H7 (cell line): Measurements from ENCODE around the gene BOLA3. TPM values are rescaled to one million over a fixed set of nuclear protein-coding genes. Genes with fewer than 3 reads are reported as not detected.

ENCODE experiments used
- DNase-seq: peaks from one replicate; pipeline ENCODE4 v3.0.0; 2012
- H3K27me3 ChIP-seq: 2 replicates; pipeline ENCODE4 v1.6.0; 2011; ENCODE audit warnings: mild to moderate bottlenecking, low read length; ENCODE audit not compliant: control insufficient read depth, insufficient read depth
- H3K36me3 ChIP-seq: replicated peaks from 2 replicates; pipeline ENCODE4 v1.5.1; 2011; ENCODE audit warnings: low read length; ENCODE audit not compliant: control insufficient read depth, insufficient read depth
- H3K4me3 ChIP-seq: 2 replicates; pipeline ENCODE4 v1.5.1; 2011; ENCODE audit warnings: low read depth, mild to moderate bottlenecking, control low read depth, low read length, moderate library complexity; ENCODE audit not compliant: insufficient read depth
- total RNA-seq: library from RNA; depleted of rRNA; stranded (reverse); fragments of >200 nt; shearing (Covaris generic); gene quantifications from 2 replicates; pipeline ENCODE4 v1.2.3, GENCODE V29; 2014

The BOLA3 gene
- total RNA-seq, 1 experiment from 2014 or later = 77.2 TPM

GRCh38 chr2:74102516-74102915, 45.2 kb downstream of the BOLA3 start:
- Histone ChIP-seq H3K4me3 (no peak overlapping the region), H3K36me3 (peaks cover 8% of the 10 kb centered on the region), H3K27me3 (no peaks in the 10 kb centered on the region)
- no peak for DNase-seq

- DNase-seq = no peak
Measured at GRCh38 chr2:74101574-74102300, 46.0 kb downstream of the BOLA3 start.

GRCh38 chr2:74100254-74101216, 47.2 kb downstream of the BOLA3 start:
- DNase-seq = no peak

More at GRCh38 chr2:74101574-74102300, 46.0 kb downstream of the BOLA3 start:
- H3K4me3 ChIP-seq = no peak overlapping the region
- peaks cover 8% of the 10 kb centered on the region for H3K36me3 ChIP-seq
- H3K27me3 ChIP-seq = no peaks in the 10 kb centered on the region

GRCh38 chr2:74099835-74100234, 47.9 kb downstream of the BOLA3 start:
- no peak for DNase-seq
- Histone ChIP-seq H3K36me3 (peaks cover 11% of the 10 kb centered on the region), H3K27me3 (no peaks in the 10 kb centered on the region), H3K4me3 (no peak overlapping the region)

More at GRCh38 chr2:74100254-74101216, 47.2 kb downstream of the BOLA3 start:
- H3K36me3 ChIP-seq = peaks cover 8% of the 10 kb centered on the region
- H3K4me3 ChIP-seq = no peak overlapping the region
- H3K27me3 ChIP-seq = no peaks in the 10 kb centered on the region

- no peak overlapping the region for H3K4me3 ChIP-seq
- peaks cover 11% of the 10 kb centered on the region for H3K36me3 ChIP-seq
- no peak for DNase-seq
- H3K27me3 ChIP-seq = no peaks in the 10 kb centered on the region
Measured at GRCh38 chr2:74099271-74099670, 48.4 kb downstream of the BOLA3 start.

- DNase-seq = no peak
- Histone ChIP-seq H3K27me3 (no peaks in the 10 kb centered on the region), H3K4me3 (no peak overlapping the region), H3K36me3 (peaks cover 10% of the 10 kb centered on the region)
Measured at GRCh38 chr2:74097574-74097973, 50.1 kb downstream of the BOLA3 start.

GRCh38 chr2:74096052-74096451, 51.7 kb downstream of the BOLA3 start:
- no peak for DNase-seq
- H3K36me3 ChIP-seq = peaks cover 9% of the 10 kb centered on the region
- no peak overlapping the region for H3K4me3 ChIP-seq
- H3K27me3 ChIP-seq = no peaks in the 10 kb centered on the region

- Histone ChIP-seq H3K27me3 (no peaks in the 10 kb centered on the region), H3K4me3 (no peak overlapping the region), H3K36me3 (peaks cover 9% of the 10 kb centered on the region)
- no peak for DNase-seq
Measured at GRCh38 chr2:74095632-74096031, 52.1 kb downstream of the BOLA3 start.

- Histone ChIP-seq H3K36me3 (peaks cover 4% of the 10 kb centered on the region), H3K27me3 (no peaks in the 10 kb centered on the region), H3K4me3 (no peak overlapping the region)
- no peak for DNase-seq
Measured at GRCh38 chr2:74094291-74094690, 53.4 kb downstream of the BOLA3 start.

GRCh38 chr2:74093840-74094239, 53.9 kb downstream of the BOLA3 start:
- DNase-seq = no peak
- Histone ChIP-seq H3K27me3 (no peaks in the 10 kb centered on the region), H3K4me3 (no peak overlapping the region), H3K36me3 (peaks cover 4% of the 10 kb centered on the region)

GRCh38 chr2:74093426-74093825, 54.3 kb downstream of the BOLA3 start:
- Histone ChIP-seq H3K27me3 (no peaks in the 10 kb centered on the region), H3K36me3 (peaks cover 4% of the 10 kb centered on the region), H3K4me3 (no peak overlapping the region)
- no peak for DNase-seq

GRCh38 chr2:74092275-74092674, 55.4 kb downstream of the BOLA3 start:
- no peaks in the 10 kb centered on the region for H3K27me3 ChIP-seq
- no peak for DNase-seq
- H3K4me3 ChIP-seq = no peak overlapping the region
- H3K36me3 ChIP-seq = peaks cover 6% of the 10 kb centered on the region

- H3K4me3 ChIP-seq = no peak overlapping the region
- peaks cover 6% of the 10 kb centered on the region for H3K36me3 ChIP-seq
- no peaks in the 10 kb centered on the region for H3K27me3 ChIP-seq
- DNase-seq = no peak
Measured at GRCh38 chr2:74091391-74091790, 56.3 kb downstream of the BOLA3 start.

- Histone ChIP-seq H3K27me3 (no peaks in the 10 kb centered on the region), H3K4me3 (no peak overlapping the region), H3K36me3 (peaks cover 6% of the 10 kb centered on the region)
- DNase-seq = no peak
Measured at GRCh38 chr2:74089816-74090745, 57.6 kb downstream of the BOLA3 start.
